SK-N-SH (cell line): ENCODE measurements around the gene TRRAP. TPM values are rescaled to one million over a fixed set of nuclear protein-coding genes. Genes with fewer than 3 reads are reported as not detected.

Experiments used
- CTCF ChIA-PET: fragments of 300-600, 350-600 bp; formaldehyde crosslinking; extraction: SDS; loops from one replicate; lab custom pipeline; 2021; lab: Yijun Ruan, JAX
- POLR2A ChIA-PET: fragments of 350-600 bp; sonication (Branson Sonifier 250); formaldehyde crosslinking; extraction: SDS; loops from one replicate; lab custom pipeline; 2020; ENCODE audit warnings: antibody characterized with exemption, inconsistent platforms; lab: Yijun Ruan, JAX
- DNase-seq: peaks from one replicate; pipeline ENCODE4 v3.0.0; 2012
- H2AFZ ChIP-seq: fragments of 200-600 bp; sonication (generic); 2 replicates; pipeline ENCODE4 v1.8.1; 2016; ENCODE audit warnings: antibody characterized with exemption, mild to moderate bottlenecking, low read depth
- H3F3A ChIP-seq: fragments of 200-600 bp; sonication (generic); replicated peaks from 2 replicates; pipeline ENCODE3; 2016; ENCODE audit warnings: antibody characterized with exemption, mild to moderate bottlenecking; ENCODE audit not compliant: insufficient read depth
- H3K27ac ChIP-seq, 2 experiments: fragments of 200-500 bp in 1 of 2; fragments of 200-600 bp in 1 of 2; sonication (Bioruptor generic) in 1 of 2; sonication (generic), shearing (Covaris generic) in 1 of 2; 2 replicates each; pipeline versions ENCODE4 v1.5.1 to v1.6.1; 2014 to 2016; ENCODE audit warnings: low read depth in 2 of 2, inconsistent platforms in 1 of 2, low read length in 1 of 2, mild to moderate bottlenecking in 1 of 2, mixed read lengths in 1 of 2
- H3K27me3 ChIP-seq: fragments of 200-600 bp; sonication (generic), shearing (Covaris generic); 2 replicates; pipeline ENCODE4 v1.6.1; 2016; ENCODE audit warnings: mixed run types; ENCODE audit not compliant: insufficient read depth
- H3K36me3 ChIP-seq, 2 experiments: fragments of 200-500 bp in 1 of 2; fragments of 200-600 bp in 1 of 2; sonication (Bioruptor generic) in 1 of 2; sonication (generic) in 1 of 2; replicated peaks in 1 of 2; 2 replicates each; pipeline versions ENCODE3 to v1.5.1; 2014 to 2016; ENCODE audit warnings: low read length in 1 of 2, mild to moderate bottlenecking in 1 of 2; ENCODE audit not compliant: insufficient read depth in 2 of 2, control insufficient read depth in 1 of 2
- H3K4me1 ChIP-seq, 2 experiments: fragments of 200-500 bp in 1 of 2; fragments of 200-600 bp in 1 of 2; sonication (Bioruptor generic) in 1 of 2; sonication (generic), shearing (Covaris generic) in 1 of 2; 2 replicates each; pipeline versions ENCODE4 v1.5.1 to v1.6.1; 2014 to 2016; ENCODE audit warnings: low read depth in 1 of 2, low read length in 1 of 2, mixed run types in 1 of 2; ENCODE audit not compliant: insufficient read depth in 2 of 2, control insufficient read depth in 1 of 2
- H3K4me2 ChIP-seq: fragments of 200-600 bp; sonication (generic), shearing (Covaris generic); 2 replicates; pipeline ENCODE4 v1.6.1; 2017; ENCODE audit warnings: mixed run types
- H3K4me3 ChIP-seq, 2 experiments: fragments of 200-500 bp in 1 of 2; fragments of 200-600 bp in 1 of 2; sonication (Bioruptor generic) in 1 of 2; sonication (generic), shearing (Covaris generic) in 1 of 2; 2 replicates each; pipeline versions ENCODE4 v1.5.1 to v1.8.1; 2014 to 2016; ENCODE audit warnings: low read depth in 2 of 2, inconsistent platforms in 1 of 2, low read length in 1 of 2, mild to moderate bottlenecking in 1 of 2, mixed read lengths in 1 of 2, moderate library complexity in 1 of 2
- H3K79me2 ChIP-seq: fragments of 200-600 bp; sonication (generic); 2 replicates; pipeline ENCODE4 v1.8.1; 2017; ENCODE audit warnings: mild to moderate bottlenecking; ENCODE audit not compliant: insufficient read depth
- H3K9ac ChIP-seq: fragments of 200-600 bp; sonication (generic); 2 replicates; pipeline ENCODE4 v1.6.1; 2017; ENCODE audit warnings: mixed run types
- H3K9me2 ChIP-seq: fragments of 200-600 bp; sonication (generic); 2 replicates; pipeline ENCODE4 v1.6.1; 2017; ENCODE audit warnings: mixed run types
- H3K9me3 ChIP-seq: fragments of 200-600 bp; sonication (generic); 2 replicates; pipeline ENCODE4 v1.6.1; 2017; ENCODE audit warnings: mixed run types, mild to moderate bottlenecking, moderate library complexity
- H4K20me1 ChIP-seq: fragments of 200-600 bp; sonication (generic); 2 replicates; pipeline ENCODE4 v1.6.1; 2017; ENCODE audit warnings: mild to moderate bottlenecking, mixed run types; ENCODE audit not compliant: insufficient read depth
- CHD2 ChIP-seq: fragments of 150-350 bp; IDR thresholded peaks from 2 replicates; pipeline ENCODE4 v1.6.1; 2018; ENCODE audit warnings: low read length; ENCODE audit not compliant: partially characterized antibody
- ELF1 ChIP-seq: IDR thresholded peaks from 2 replicates; pipeline ENCODE4 v1.4.0; 2012
- EP300 ChIP-seq, 2 experiments: IDR thresholded peaks; 2 replicates each; pipeline versions ENCODE4 v1.4.0 to v1.6.1; 2012; ENCODE audit warnings: borderline replicate concordance in 1 of 2, low read depth in 1 of 2, low read length in 1 of 2
- FOXJ3 ChIP-seq: sonication (generic); formaldehyde crosslinking; IDR thresholded peaks from 2 replicates; pipeline ENCODE4 v1.5.1; 2020; ENCODE audit warnings: mild to moderate bottlenecking, missing genetic modification reagents
- FOXM1 ChIP-seq: IDR thresholded peaks from 2 replicates; pipeline ENCODE4 v1.4.0; 2012; ENCODE audit warnings: low read depth, mild to moderate bottlenecking
- GABPA ChIP-seq: IDR thresholded peaks from 2 replicates; pipeline ENCODE4 v1.4.0; 2012; ENCODE audit warnings: low read depth, mild to moderate bottlenecking
- GATA2 ChIP-seq: sonication (generic); formaldehyde crosslinking; IDR thresholded peaks from 2 replicates; pipeline ENCODE4 v1.5.0; 2020; ENCODE audit warnings: mild to moderate bottlenecking, missing genetic modification reagents
- MXI1 ChIP-seq: IDR thresholded peaks from 2 replicates; pipeline ENCODE4 v1.6.1; 2012; ENCODE audit warnings: mild to moderate bottlenecking, low read depth, low read length, improper control_type of control experiment
- TAF1 ChIP-seq: IDR thresholded peaks from 2 replicates; pipeline ENCODE4 v1.6.1; 2012; ENCODE audit warnings: low read depth, mild to moderate bottlenecking, low read length, moderate library complexity, borderline replicate concordance
- WGBS: methylation state at CpG from one replicate; pipeline ENCODE4 v1.1.6; 2017; ENCODE audit warnings: low lambda C conversion rate; 5-methylcytosine and 5-hydroxymethylcytosine counted together
- polyA plus RNA-seq, 3 experiments: library from polyadenylated mRNA; depleted of rRNA; stranded (reverse); fragments of >200 nt; gene quantifications; 2 replicates each; pipeline ENCODE4 v1.2.3, GENCODE V29; 2012
- TF ChIP-seq, protein P1 (sequence below): IDR thresholded peaks from 2 replicates; pipeline ENCODE4 v1.4.0; 2012; ENCODE audit warnings: low read depth, borderline replicate concordance
- TF ChIP-seq, protein P2 (sequence below): IDR thresholded peaks from 2 replicates; pipeline ENCODE4 v1.4.0; 2012; ENCODE audit warnings: low read depth
- TF ChIP-seq, protein P3 (sequence below): IDR thresholded peaks from 2 replicates; pipeline ENCODE4 v1.6.1; 2012; ENCODE audit warnings: mild to moderate bottlenecking, low read depth, low read length, moderate library complexity

TRRAP gene
- polyA plus RNA-seq, 1 of the 3 experiments (the other 2 are of a cell fraction) = 24.9 TPM

DNA sequence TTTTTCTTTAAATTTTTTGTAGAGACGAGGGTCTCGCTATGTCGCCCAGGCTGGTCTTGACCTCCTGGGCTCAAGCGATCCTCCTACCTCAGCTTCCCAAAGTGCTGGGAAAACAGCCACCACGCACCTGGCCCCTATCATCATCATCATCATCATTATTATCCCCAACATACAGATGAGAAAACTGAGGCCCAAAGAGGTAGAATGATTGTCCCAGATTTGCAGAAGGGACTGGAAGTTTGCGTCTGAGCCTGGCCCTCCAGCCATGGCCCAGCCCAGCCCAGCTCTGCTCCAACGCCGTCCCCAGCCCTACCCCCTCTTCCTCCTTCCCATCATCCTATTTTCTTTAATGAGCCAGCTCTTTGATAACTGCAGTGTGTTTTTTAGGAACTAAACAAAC, 43.4 kb upstream of the TRRAP start:
- ChIA-PET POLR2A (no interaction called here), CTCF (interaction anchor here (0.9 to 19.4 kb wide), 4 partner anchors 44 to 537 kb away, joined by 3 to 673 read pairs (median 128); partner anchors contain the start of gene TRRAP)
- 57% methylated on average over 8 of the region's 8 CpGs for WGBS

More for the DNA sequence above, 43.4 kb upstream of the TRRAP start:
- TF ChIP-seq FOXM1 (no peak), GABPA (no peak), MXI1 (no peak), ELF1 (no peak), FOXJ3 (no peak), EP300 (IDR thresholded peaks at IDR 0.05; ENCODE audit: borderline replicate concordance in 1 of 2, low read depth in 1 of 2, low read length in 1 of 2) (no peak), CHD2 (no peak), GATA2 (CRISPR knock-in tag) (no peak), TAF1 (no peak)
- TF ChIP-seq, protein P1, sequence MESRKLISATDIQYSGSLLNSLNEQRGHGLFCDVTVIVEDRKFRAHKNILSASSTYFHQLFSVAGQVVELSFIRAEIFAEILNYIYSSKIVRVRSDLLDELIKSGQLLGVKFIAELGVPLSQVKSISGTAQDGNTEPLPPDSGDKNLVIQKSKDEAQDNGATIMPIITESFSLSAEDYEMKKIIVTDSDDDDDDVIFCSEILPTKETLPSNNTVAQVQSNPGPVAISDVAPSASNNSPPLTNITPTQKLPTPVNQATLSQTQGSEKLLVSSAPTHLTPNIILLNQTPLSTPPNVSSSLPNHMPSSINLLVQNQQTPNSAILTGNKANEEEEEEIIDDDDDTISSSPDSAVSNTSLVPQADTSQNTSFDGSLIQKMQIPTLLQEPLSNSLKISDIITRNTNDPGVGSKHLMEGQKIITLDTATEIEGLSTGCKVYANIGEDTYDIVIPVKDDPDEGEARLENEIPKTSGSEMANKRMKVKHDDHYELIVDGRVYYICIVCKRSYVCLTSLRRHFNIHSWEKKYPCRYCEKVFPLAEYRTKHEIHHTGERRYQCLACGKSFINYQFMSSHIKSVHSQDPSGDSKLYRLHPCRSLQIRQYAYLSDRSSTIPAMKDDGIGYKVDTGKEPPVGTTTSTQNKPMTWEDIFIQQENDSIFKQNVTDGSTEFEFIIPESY = no peak
- TF ChIP-seq, protein P2, sequence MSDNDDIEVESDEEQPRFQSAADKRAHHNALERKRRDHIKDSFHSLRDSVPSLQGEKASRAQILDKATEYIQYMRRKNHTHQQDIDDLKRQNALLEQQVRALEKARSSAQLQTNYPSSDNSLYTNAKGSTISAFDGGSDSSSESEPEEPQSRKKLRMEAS = no peak
- TF ChIP-seq, protein P3, sequence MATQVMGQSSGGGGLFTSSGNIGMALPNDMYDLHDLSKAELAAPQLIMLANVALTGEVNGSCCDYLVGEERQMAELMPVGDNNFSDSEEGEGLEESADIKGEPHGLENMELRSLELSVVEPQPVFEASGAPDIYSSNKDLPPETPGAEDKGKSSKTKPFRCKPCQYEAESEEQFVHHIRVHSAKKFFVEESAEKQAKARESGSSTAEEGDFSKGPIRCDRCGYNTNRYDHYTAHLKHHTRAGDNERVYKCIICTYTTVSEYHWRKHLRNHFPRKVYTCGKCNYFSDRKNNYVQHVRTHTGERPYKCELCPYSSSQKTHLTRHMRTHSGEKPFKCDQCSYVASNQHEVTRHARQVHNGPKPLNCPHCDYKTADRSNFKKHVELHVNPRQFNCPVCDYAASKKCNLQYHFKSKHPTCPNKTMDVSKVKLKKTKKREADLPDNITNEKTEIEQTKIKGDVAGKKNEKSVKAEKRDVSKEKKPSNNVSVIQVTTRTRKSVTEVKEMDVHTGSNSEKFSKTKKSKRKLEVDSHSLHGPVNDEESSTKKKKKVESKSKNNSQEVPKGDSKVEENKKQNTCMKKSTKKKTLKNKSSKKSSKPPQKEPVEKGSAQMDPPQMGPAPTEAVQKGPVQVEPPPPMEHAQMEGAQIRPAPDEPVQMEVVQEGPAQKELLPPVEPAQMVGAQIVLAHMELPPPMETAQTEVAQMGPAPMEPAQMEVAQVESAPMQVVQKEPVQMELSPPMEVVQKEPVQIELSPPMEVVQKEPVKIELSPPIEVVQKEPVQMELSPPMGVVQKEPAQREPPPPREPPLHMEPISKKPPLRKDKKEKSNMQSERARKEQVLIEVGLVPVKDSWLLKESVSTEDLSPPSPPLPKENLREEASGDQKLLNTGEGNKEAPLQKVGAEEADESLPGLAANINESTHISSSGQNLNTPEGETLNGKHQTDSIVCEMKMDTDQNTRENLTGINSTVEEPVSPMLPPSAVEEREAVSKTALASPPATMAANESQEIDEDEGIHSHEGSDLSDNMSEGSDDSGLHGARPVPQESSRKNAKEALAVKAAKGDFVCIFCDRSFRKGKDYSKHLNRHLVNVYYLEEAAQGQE = no peak
- H3F3A ChIP-seq = no peaks in the 10 kb centered on the region
- no peak overlapping the region for H3K4me3 ChIP-seq
- no peak overlapping the region for H2AFZ ChIP-seq
- no peaks in the 10 kb centered on the region for H3K79me2 ChIP-seq
- no peak for DNase-seq
- no peaks in the 10 kb centered on the region for H3K4me1 ChIP-seq
- H3K27me3 ChIP-seq = peaks cover 8% of the 10 kb centered on the region
- no peak overlapping the region for H3K4me2 ChIP-seq
- H3K9me3 ChIP-seq = no peaks in the 10 kb centered on the region
- no peak overlapping the region for H3K27ac ChIP-seq
- H3K36me3 ChIP-seq = no peaks in the 10 kb centered on the region
- no peak overlapping the region for H3K9ac ChIP-seq
- H4K20me1 ChIP-seq = no peaks in the 10 kb centered on the region
- no peaks in the 10 kb centered on the region for H3K9me2 ChIP-seq
